CD4-positive, alpha-beta T cell treated with Interleukin-6 for 4 hours (primary cell): ENCODE data around the gene MUC2.

ENCODE experiments used
- DNase-seq: peaks from one replicate; pipeline ENCODE4 v3.0.0-alpha.2; 2020; ENCODE audit warnings: mixed read lengths

MUC2 gene

GRCh38 chr11:1088927-1089737 is 14.5 kb downstream of the MUC2 start:
- no peak for DNase-seq

- DNase-seq: no peak
Observed at GRCh38 chr11:1089738-1090599, 15.3 kb downstream of the MUC2 start.

GRCh38 chr11:1090600-1091331 is 16.1 kb downstream of the MUC2 start:
- no peak for DNase-seq

- DNase-seq: no peak
Observed at GRCh38 chr11:1091332-1092083, 16.8 kb downstream of the MUC2 start.

GRCh38 chr11:1092145-1092670 is 17.5 kb downstream of the MUC2 start:
- no peak for DNase-seq

GRCh38 chr11:1092919-1093318 is 18.2 kb downstream of the MUC2 start:
- no peak for DNase-seq

- no peak for DNase-seq
Observed at GRCh38 chr11:1099519-1100355, 25.1 kb downstream of the MUC2 start.

GRCh38 chr11:1100417-1101245 is 26.0 kb downstream of the MUC2 start:
- DNase-seq: no peak

- no peak for DNase-seq
Observed at GRCh38 chr11:1101318-1102089, 26.8 kb downstream of the MUC2 start.

- DNase-seq: no peak
Observed at GRCh38 chr11:1102221-1102971, 27.7 kb downstream of the MUC2 start.

GRCh38 chr11:1102996-1103395 is 28.3 kb downstream of the MUC2 start:
- DNase-seq: no peak

- DNase-seq: no peak
Observed at GRCh38 chr11:1103401-1104360, 29.0 kb downstream of the MUC2 start.

GRCh38 chr11:1104411-1105182 is 29.9 kb downstream of the MUC2 start:
- no peak for DNase-seq

- DNase-seq: no peak
Observed at GRCh38 chr11:1105183-1105565, 30.5 kb downstream of the MUC2 start.

- DNase-seq: no peak
Observed at GRCh38 chr11:1106387-1106786, 31.7 kb downstream of the MUC2 start.

- no peak for DNase-seq
Observed at GRCh38 chr11:1107316-1108245, 32.9 kb downstream of the MUC2 start.
